Measurements from ENCODE around the gene CDK6.

- no peak for TF ChIP-seq CTCF (IDR thresholded peaks at IDR 0.05; ENCODE audit: borderline replicate concordance, extremely low read depth, low read length, poor library complexity, severe bottlenecking)
- TF ChIP-seq EZH2 (IDR thresholded peaks at IDR 0.05; ENCODE audit: borderline replicate concordance, low read depth, low read length, severe bottlenecking) = no peak
These were observed 11.4 kb downstream of the CDK6 start for GRCh38 chr7:92824901-92825480.
